H1 (cell line): ENCODE results near the gene PCID2. TPM values are rescaled to one million over a fixed set of nuclear protein-coding genes. Genes with fewer than 3 reads are reported as not detected.

Source experiments
- CTCF ChIA-PET: fragments of 300-600 bp; sonication (Branson Sonifier 250); formaldehyde crosslinking; loops from one replicate; lab custom pipeline; 2021; ENCODE audit not compliant: partially characterized antibody; lab: Charles Lee
- POLR2A ChIA-PET: fragments of 300-600 bp; sonication (Branson Sonifier 250); formaldehyde crosslinking; loops from one replicate; lab custom pipeline; 2021; ENCODE audit warnings: inconsistent platforms; ENCODE audit not compliant: partially characterized antibody; lab: Charles Lee
- DNase-seq, 2 experiments: peaks; one replicate each; pipeline versions ENCODE4 v3.0.0 to v3.0.0-alpha.2; 2010 to 2022; ENCODE audit warnings: low spot score in 2 of 2, low read depth in 1 of 2, mixed read lengths in 1 of 2
- FAIRE-seq: peaks from 2 replicates; lab custom pipeline; 2011; peaks lifted over from hg19 to GRCh38; lab: Jason Lieb, UNC
- H2AFZ ChIP-seq: 2 replicates; pipeline ENCODE4 v1.8.1; 2012; ENCODE audit warnings: low read length, inconsistent platforms
- H2AK5ac ChIP-seq: 2 replicates; pipeline ENCODE4 v1.6.1; 2013; ENCODE audit warnings: low read depth, low read length
- H2BK120ac ChIP-seq: replicated peaks from 2 replicates; pipeline ENCODE3; 2013; ENCODE audit warnings: low read depth, low read length, inconsistent platforms
- H2BK12ac ChIP-seq: 2 replicates; pipeline ENCODE4 v1.6.1; 2013; ENCODE audit warnings: low read depth, low read length
- H2BK15ac ChIP-seq: 2 replicates; pipeline ENCODE4 v1.6.1; 2013; ENCODE audit warnings: low read length
- H2BK20ac ChIP-seq: 2 replicates; pipeline ENCODE4 v1.6.1; 2013; ENCODE audit warnings: low read length
- H2BK5ac ChIP-seq: 2 replicates; pipeline ENCODE4 v1.6.1; 2013; ENCODE audit warnings: low read depth, low read length
- H3K14ac ChIP-seq: 2 replicates; pipeline ENCODE4 v1.6.1; 2013; ENCODE audit warnings: inconsistent platforms; ENCODE audit not compliant: insufficient read length
- H3K18ac ChIP-seq: 2 replicates; pipeline ENCODE4 v1.6.1; 2013; ENCODE audit warnings: low read length; ENCODE audit errors: extremely low read depth
- H3K23ac ChIP-seq: 2 replicates; pipeline ENCODE4 v1.6.1; 2013; ENCODE audit warnings: inconsistent platforms; ENCODE audit not compliant: insufficient read length
- H3K23me2 ChIP-seq: 2 replicates; pipeline ENCODE4 v1.6.1; 2013; ENCODE audit warnings: low read depth, low read length
- H3K27ac ChIP-seq: 2 replicates; pipeline ENCODE4 v1.6.1; 2011; ENCODE audit warnings: low read depth, low read length, inconsistent platforms
- H3K27me3 ChIP-seq, 4 experiments: replicated peaks in 1 of 4; 1 replicate in 1 of 4; 2 replicates in 3 of 4; pipeline versions ENCODE4 v1.6.1 to v1.8.1; 2011 to 2013; ENCODE audit warnings: low read length in 3 of 4, mild to moderate bottlenecking in 3 of 4, inconsistent platforms in 2 of 4, mixed read lengths in 2 of 4, moderate library complexity in 1 of 4; ENCODE audit not compliant: control insufficient read depth in 3 of 4, insufficient read depth in 3 of 4; ENCODE audit errors: extremely low read depth in 1 of 4
- H3K36me3 ChIP-seq, 4 experiments: 2 replicates each; pipeline versions ENCODE4 v1.6.1 to v1.8.1; 2011 to 2013; ENCODE audit warnings: mild to moderate bottlenecking in 4 of 4, low read length in 3 of 4, moderate library complexity in 2 of 4, control low read depth in 1 of 4, inconsistent platforms in 1 of 4; ENCODE audit not compliant: insufficient read depth in 4 of 4, control insufficient read depth in 2 of 4
- H3K4ac ChIP-seq: replicated peaks from 2 replicates; pipeline ENCODE3; 2013; ENCODE audit warnings: low read length, low read depth, mixed read lengths, inconsistent platforms; ENCODE audit not compliant: insufficient read length
- H3K4me1 ChIP-seq, 4 experiments: replicated peaks in 1 of 4; 1 replicate in 1 of 4; 2 replicates in 3 of 4; pipeline versions ENCODE4 v1.6.1 to v1.8.1; 2011 to 2013; ENCODE audit warnings: low read length in 3 of 4, inconsistent platforms in 2 of 4, mixed read lengths in 1 of 4; ENCODE audit not compliant: insufficient read depth in 4 of 4, control insufficient read depth in 3 of 4
- H3K4me2 ChIP-seq, 2 experiments: 2 replicates each; pipeline versions ENCODE4 v1.6.1 to v1.8.1; 2011 to 2013; ENCODE audit warnings: low read depth in 2 of 2, low read length in 2 of 2, control low read depth in 1 of 2, inconsistent platforms in 1 of 2, mild to moderate bottlenecking in 1 of 2; ENCODE audit not compliant: insufficient read depth in 1 of 2
- H3K4me3 ChIP-seq, 4 experiments: fragments of 200-600, 300-600 bp in 1 of 4; sonication (generic), shearing (Covaris generic), sonication (Bioruptor Twin) in 1 of 4; 2 replicates each; pipeline versions ENCODE4 v1.5.1 to v1.8.1; 2011 to 2016; ENCODE audit warnings: low read length in 4 of 4, low read depth in 3 of 4, control low read depth in 2 of 4, inconsistent platforms in 2 of 4, mild to moderate bottlenecking in 2 of 4, mixed read lengths in 1 of 4, moderate library complexity in 1 of 4; ENCODE audit not compliant: insufficient read depth in 2 of 4; ENCODE audit errors: extremely low read depth in 1 of 4
- H3K56ac ChIP-seq: replicated peaks from 2 replicates; pipeline ENCODE3; 2013; ENCODE audit warnings: low read depth, mild to moderate bottlenecking, mixed read lengths, low read length, inconsistent platforms; ENCODE audit not compliant: insufficient read length
- H3K79me1 ChIP-seq: 2 replicates; pipeline ENCODE4 v1.6.1; 2013; ENCODE audit warnings: low read depth, low read length, control low read depth
- H3K79me2 ChIP-seq, 2 experiments: 2 replicates each; pipeline versions ENCODE4 v1.6.1 to v1.8.1; 2012 to 2013; ENCODE audit warnings: low read length in 2 of 2, mild to moderate bottlenecking in 2 of 2, inconsistent platforms in 1 of 2; ENCODE audit not compliant: insufficient read depth in 2 of 2, control insufficient read depth in 1 of 2
- H3K9ac ChIP-seq, 4 experiments: replicated peaks in 1 of 4; 1 replicate in 1 of 4; 2 replicates in 3 of 4; pipeline versions ENCODE4 v1.6.1 to v1.8.1; 2011 to 2013; ENCODE audit warnings: low read depth in 3 of 4, low read length in 3 of 4, control low read depth in 2 of 4, mild to moderate bottlenecking in 2 of 4, moderate library complexity in 2 of 4, inconsistent platforms in 1 of 4; ENCODE audit errors: extremely low read depth in 1 of 4
- H3K9me3 ChIP-seq, 2 experiments: 2 replicates each; pipeline versions ENCODE4 v1.6.1 to v1.8.1; 2012 to 2013; ENCODE audit warnings: mild to moderate bottlenecking in 2 of 2, moderate library complexity in 2 of 2, control low read depth in 1 of 2, inconsistent platforms in 1 of 2, low read depth in 1 of 2, low read length in 1 of 2, mixed read lengths in 1 of 2; ENCODE audit not compliant: insufficient read depth in 2 of 2
- H4K20me1 ChIP-seq, 2 experiments: replicated peaks in 1 of 2; 2 replicates each; pipeline versions ENCODE3 to v1.8.1; 2011 to 2013; ENCODE audit warnings: inconsistent platforms in 2 of 2, low read length in 2 of 2, mild to moderate bottlenecking in 1 of 2; ENCODE audit not compliant: insufficient read depth in 2 of 2, control insufficient read depth in 1 of 2
- H4K5ac ChIP-seq: 2 replicates; pipeline ENCODE4 v1.6.1; 2013; ENCODE audit warnings: low read length, low read depth, mixed read lengths, inconsistent platforms; ENCODE audit not compliant: insufficient read length
- H4K8ac ChIP-seq: 2 replicates; pipeline ENCODE4 v1.8.0; 2013; ENCODE audit warnings: mild to moderate bottlenecking, moderate library complexity, low read length, inconsistent platforms; ENCODE audit not compliant: insufficient read depth; ENCODE audit errors: extremely low read depth
- H4K91ac ChIP-seq: replicated peaks from 2 replicates; pipeline ENCODE3; 2013; ENCODE audit warnings: low read length, mixed read lengths, inconsistent platforms; ENCODE audit not compliant: insufficient read length
- BACH1 ChIP-seq: IDR thresholded peaks from 2 replicates; pipeline ENCODE4 v1.6.1; 2012; ENCODE audit warnings: low read length, improper control_type of control experiment
- MAFK ChIP-seq: IDR thresholded peaks from 2 replicates; pipeline ENCODE4 v1.6.1; 2012; ENCODE audit warnings: low read depth, mild to moderate bottlenecking, improper control_type of control experiment, low read length
- PHF8 ChIP-seq: fragments of 200-600 bp; sonication (generic); conservative IDR thresholded peaks from 2 replicates; pipeline ENCODE4 v1.7.1; 2012; ENCODE audit warnings: low read depth, mild to moderate bottlenecking, inconsistent platforms, low read length, moderate library complexity
- RXRA ChIP-seq: IDR thresholded peaks from 2 replicates; pipeline ENCODE4 v1.6.1; 2011; ENCODE audit warnings: low read depth, mild to moderate bottlenecking, low read length, moderate library complexity; ENCODE audit not compliant: insufficient read depth
- TAF1 ChIP-seq: IDR thresholded peaks from 2 replicates; pipeline ENCODE4 v1.6.1; 2011; ENCODE audit warnings: mild to moderate bottlenecking, low read depth, low read length
- WGBS, 2 experiments: shearing (Covaris generic) in 1 of 2; methylation state at CpG; one replicate each; pipeline versions ENCODE4 v1.1.6 to v1.1.7; 2013 to 2015; ENCODE audit warnings: low lambda C conversion rate in 2 of 2, mixed read lengths in 2 of 2, inconsistent platforms in 1 of 2, low coverage in 1 of 2, missing lambda C conversion rate in 1 of 2; ENCODE audit not compliant: insufficient replicate concordance in 2 of 2, insufficient coverage in 1 of 2, insufficient read length in 1 of 2; ENCODE audit errors: extremely low coverage in 1 of 2, missing lambda C conversion rate in 1 of 2; 5-methylcytosine and 5-hydroxymethylcytosine counted together
- polyA plus RNA-seq, 7 experiments: library from polyadenylated mRNA; depleted of rRNA in 3 of 7; stranded (reverse) in 5 of 7; unstranded in 2 of 7; fragments of >200 nt in 5 of 7; fragments of 200-250 nt in 2 of 7; gene quantifications; 1 replicate in 5 of 7; 2 replicates in 1 of 7; 4 replicates in 1 of 7; pipeline versions ENCODE4 v1.2.1 to v1.2.3, GENCODE V29; 2011 to 2013; ENCODE audit warnings: missing spikeins in 2 of 7, mixed read lengths in 2 of 7
- total RNA-seq: library from RNA; stranded (reverse); fragmentation: NEBNext Ultra II Directional; extraction: Animal tissue kit (Norgen Biotek cat#: 25700); gene quantifications from 2 replicates; pipeline ENCODE4 v1.2.1, GENCODE V29; 2021

PCID2 gene
- total and polyA plus RNA-seq, 2 of the 8 experiments (the other 6 are each of a cell fraction or from before 2014, with no cell fraction given), result 72.4 to 72.8 TPM

DNA sequence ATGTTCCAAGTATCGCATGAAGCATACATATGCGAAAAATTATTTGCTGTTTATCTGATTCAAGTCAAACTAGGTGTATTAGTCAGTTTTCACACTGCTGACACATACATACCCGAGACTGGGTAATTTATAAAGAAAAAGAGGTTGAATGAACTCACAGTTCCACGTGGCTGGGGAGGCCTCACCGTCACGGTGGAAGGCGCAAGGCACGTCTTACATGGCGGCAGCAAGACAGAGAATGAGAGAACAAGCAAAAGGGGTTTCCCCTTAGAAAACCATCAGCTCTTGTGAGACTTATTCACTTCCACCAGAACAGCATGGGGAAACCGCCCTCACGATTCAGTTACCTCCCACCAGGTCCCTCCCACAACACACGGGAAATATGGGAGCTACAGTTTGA lies 63.0 kb downstream of the PCID2 start:
- H3K4me1 ChIP-seq, result no peaks in the 10 kb centered on the region; a peak in 1 of 7 replicates
- H3K79me1 ChIP-seq, result no peaks in the 10 kb centered on the region
- no peak overlapping the region for H2BK20ac ChIP-seq
- H3K4me2 ChIP-seq, result no peak overlapping the region
- H3K14ac ChIP-seq, result no peak overlapping the region
- CTCF ChIA-PET, result interaction anchor here (2.7 to 2.9 kb wide), 2 partner anchors 14 to 60 kb away, joined by 7 to 9 read pairs; no protein-coding TSS in a partner anchor
- no peaks in the 10 kb centered on the region for H3K79me2 ChIP-seq
- H3K23me2 ChIP-seq, result no peaks in the 10 kb centered on the region
- no peaks in the 10 kb centered on the region for H3K36me3 ChIP-seq
- no peak overlapping the region for H3K27ac ChIP-seq
- no peak overlapping the region for H2BK12ac ChIP-seq
- 90% methylated on average over 12 of the region's 12 CpGs; no CpG with 5 or more reads in 1 of the 2 experiments for WGBS, 2 experiments
- no peaks in the 10 kb centered on the region; a peak in 1 of 7 replicates for H3K27me3 ChIP-seq
- no peak overlapping the region for H3K4ac ChIP-seq
- DNase-seq (no peak), FAIRE-seq (no peak)
- no peak overlapping the region for H2BK5ac ChIP-seq
- no peak overlapping the region for H2BK15ac ChIP-seq
- no peak overlapping the region for H2AFZ ChIP-seq
- H4K91ac ChIP-seq, result no peak overlapping the region
- no peak overlapping the region for H4K5ac ChIP-seq
- no peaks in the 10 kb centered on the region for H3K9me3 ChIP-seq
- H3K4me3 ChIP-seq, result no peak overlapping the region
- no peak overlapping the region for H3K23ac ChIP-seq
- no peaks in the 10 kb centered on the region for H4K20me1 ChIP-seq
- no peak overlapping the region for H2AK5ac ChIP-seq
- no peak overlapping the region for H3K56ac ChIP-seq
- no peak overlapping the region for H4K8ac ChIP-seq
- POLR2A ChIA-PET, result no interaction called here
- no peak overlapping the region for H3K9ac ChIP-seq
- no peak overlapping the region for H3K18ac ChIP-seq
- H2BK120ac ChIP-seq, result no peak overlapping the region
- TF ChIP-seq MAFK (no peak), BACH1 (no peak), TAF1 (no peak), RXRA (no peak), PHF8 (no peak)
